ENCODE data around the gene DCAF5. TPM values are rescaled to one million over a fixed set of nuclear protein-coding genes. Genes with fewer than 3 reads are reported as not detected.

Gene DCAF5
- total RNA-seq, 1 donor from 2014 or later = 48.3 TPM

DNA sequence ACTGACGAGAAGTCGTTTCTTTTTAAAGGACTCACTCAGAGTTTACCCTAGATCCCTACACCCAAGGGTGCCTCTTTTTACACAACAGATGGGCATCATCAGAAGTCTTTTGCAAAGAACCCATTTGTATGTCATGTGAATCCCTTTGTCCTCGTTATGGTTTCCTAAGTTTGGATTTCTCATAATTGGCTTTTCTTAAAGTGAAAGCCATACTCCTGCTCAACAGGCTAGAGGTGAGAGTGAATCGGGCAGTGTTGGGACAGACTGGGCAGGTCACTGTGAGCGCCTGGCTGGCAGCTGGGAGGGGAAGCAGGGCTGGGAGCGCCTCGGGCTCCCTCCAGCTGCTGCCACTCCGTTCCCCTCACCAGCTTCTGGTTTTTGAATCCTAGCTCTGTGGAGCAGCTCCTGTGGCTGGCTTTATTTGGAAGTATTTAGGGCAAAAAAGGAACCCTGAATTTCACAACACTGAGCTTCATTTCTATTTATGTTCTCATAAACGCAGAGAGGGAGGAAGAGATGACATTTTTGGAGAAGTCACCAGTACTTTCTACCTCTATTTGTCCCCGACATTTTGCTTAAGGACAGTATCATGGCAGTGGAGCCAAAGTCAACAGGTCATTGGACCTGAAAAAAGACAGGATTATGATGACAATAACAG is 110.0 kb downstream of the DCAF5 start:
- TF ChIP-seq, protein P1, sequence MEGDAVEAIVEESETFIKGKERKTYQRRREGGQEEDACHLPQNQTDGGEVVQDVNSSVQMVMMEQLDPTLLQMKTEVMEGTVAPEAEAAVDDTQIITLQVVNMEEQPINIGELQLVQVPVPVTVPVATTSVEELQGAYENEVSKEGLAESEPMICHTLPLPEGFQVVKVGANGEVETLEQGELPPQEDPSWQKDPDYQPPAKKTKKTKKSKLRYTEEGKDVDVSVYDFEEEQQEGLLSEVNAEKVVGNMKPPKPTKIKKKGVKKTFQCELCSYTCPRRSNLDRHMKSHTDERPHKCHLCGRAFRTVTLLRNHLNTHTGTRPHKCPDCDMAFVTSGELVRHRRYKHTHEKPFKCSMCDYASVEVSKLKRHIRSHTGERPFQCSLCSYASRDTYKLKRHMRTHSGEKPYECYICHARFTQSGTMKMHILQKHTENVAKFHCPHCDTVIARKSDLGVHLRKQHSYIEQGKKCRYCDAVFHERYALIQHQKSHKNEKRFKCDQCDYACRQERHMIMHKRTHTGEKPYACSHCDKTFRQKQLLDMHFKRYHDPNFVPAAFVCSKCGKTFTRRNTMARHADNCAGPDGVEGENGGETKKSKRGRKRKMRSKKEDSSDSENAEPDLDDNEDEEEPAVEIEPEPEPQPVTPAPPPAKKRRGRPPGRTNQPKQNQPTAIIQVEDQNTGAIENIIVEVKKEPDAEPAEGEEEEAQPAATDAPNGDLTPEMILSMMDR (IDR thresholded peaks at IDR 0.05) = no peak
- Mint-ChIP-seq H3K27me3 (ENCODE audit: low read depth) (no peaks in the 10 kb centered on the region), H3K36me3 (ENCODE audit: low read depth) (no peaks in the 10 kb centered on the region), H3K4me3 (ENCODE audit: unreplicated experiment) (no peak overlapping the region), H3K4me1 (ENCODE audit: low read depth) (peaks cover 91% of the 10 kb centered on the region), H3K9me3 (ENCODE audit: low read depth) (no peaks in the 10 kb centered on the region), H3K27ac (ENCODE audit: unreplicated experiment) (peak overlapping the region; percentile 95)
- DNase-seq (ENCODE audit: low spot score) = no peak

- TF ChIP-seq, protein P1 (IDR thresholded peaks at IDR 0.05) = no peak
- H3K36me3 Mint-ChIP-seq (ENCODE audit: low read depth) = no peaks in the 10 kb centered on the region
- DNase-seq (ENCODE audit: low spot score) = no peak
- no peak overlapping the region for H3K4me3 Mint-ChIP-seq (ENCODE audit: unreplicated experiment)
- no peaks in the 10 kb centered on the region for H3K27me3 Mint-ChIP-seq (ENCODE audit: low read depth)
- H3K4me1 Mint-ChIP-seq (ENCODE audit: low read depth) = peaks cover 91% of the 10 kb centered on the region
- peak overlapping the region; percentile 8 for H3K27ac Mint-ChIP-seq (ENCODE audit: unreplicated experiment)
- no peaks in the 10 kb centered on the region for H3K9me3 Mint-ChIP-seq (ENCODE audit: low read depth)
Observed at GRCh38 chr14:69042299-69042698, 110.6 kb downstream of the DCAF5 start.

- TF ChIP-seq, protein P1 (IDR thresholded peaks at IDR 0.05) = no peak
- no peak for DNase-seq (ENCODE audit: low spot score)
- peaks cover 93% of the 10 kb centered on the region for H3K4me1 Mint-ChIP-seq (ENCODE audit: low read depth)
- no peaks in the 10 kb centered on the region for H3K9me3 Mint-ChIP-seq (ENCODE audit: low read depth)
- H3K27me3 Mint-ChIP-seq (ENCODE audit: low read depth) = no peaks in the 10 kb centered on the region
- peak overlapping the region; percentile 5 for H3K27ac Mint-ChIP-seq (ENCODE audit: unreplicated experiment)
- H3K4me3 Mint-ChIP-seq (ENCODE audit: unreplicated experiment) = no peak overlapping the region
- H3K36me3 Mint-ChIP-seq (ENCODE audit: low read depth) = no peaks in the 10 kb centered on the region
Observed at GRCh38 chr14:69041783-69042182, 111.1 kb downstream of the DCAF5 start.

- TF ChIP-seq, protein P1 (IDR thresholded peaks at IDR 0.05) = no peak
- Mint-ChIP-seq H3K4me3 (ENCODE audit: unreplicated experiment) (no peak overlapping the region), H3K36me3 (ENCODE audit: low read depth) (no peaks in the 10 kb centered on the region), H3K9me3 (ENCODE audit: low read depth) (no peaks in the 10 kb centered on the region), H3K27ac (ENCODE audit: unreplicated experiment) (peak overlapping the region; percentile 17), H3K4me1 (ENCODE audit: low read depth) (peaks cover 83% of the 10 kb centered on the region), H3K27me3 (ENCODE audit: low read depth) (no peaks in the 10 kb centered on the region)
- no peak for DNase-seq (ENCODE audit: low spot score)
Observed at GRCh38 chr14:69040353-69040752, 112.6 kb downstream of the DCAF5 start.

DNA sequence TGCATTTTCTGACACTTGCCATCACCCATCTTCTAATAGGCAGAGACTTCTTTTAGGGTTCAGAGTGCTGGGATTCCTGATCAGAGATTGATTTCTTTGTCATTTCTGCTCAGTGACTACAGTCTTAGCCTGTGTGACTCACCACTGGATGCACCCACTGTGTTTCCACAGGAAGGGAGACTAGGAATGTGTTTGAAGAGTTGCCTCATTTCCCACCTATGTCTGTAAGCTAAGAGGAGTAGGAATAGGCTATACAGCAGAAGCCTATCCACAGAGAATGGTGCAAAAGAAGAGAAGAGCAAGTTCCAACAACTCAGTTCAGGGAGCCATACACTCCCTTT is 113.7 kb downstream of the DCAF5 start:
- DNase-seq (ENCODE audit: low spot score) = no peak
- Mint-ChIP-seq H3K4me1 (ENCODE audit: low read depth) (peaks cover 83% of the 10 kb centered on the region), H3K9me3 (ENCODE audit: low read depth) (no peaks in the 10 kb centered on the region), H3K27me3 (ENCODE audit: low read depth) (no peaks in the 10 kb centered on the region), H3K27ac (ENCODE audit: unreplicated experiment) (peak overlapping the region; percentile 80), H3K36me3 (ENCODE audit: low read depth) (no peaks in the 10 kb centered on the region), H3K4me3 (ENCODE audit: unreplicated experiment) (no peak overlapping the region)
- TF ChIP-seq, protein P1 (IDR thresholded peaks at IDR 0.05) = no peak

Measured in chondrocyte (in vitro differentiated cells).